H9 (cell line): ENCODE data around the gene ARRDC1. TPM values are rescaled to one million over a fixed set of nuclear protein-coding genes. Genes with fewer than 3 reads are reported as not detected.
A peak's percentile ranks its signal among the peaks of the same experiment; 100 is the strongest.

ENCODE experiments used
- DNase-seq: peaks from one replicate; pipeline ENCODE4 v3.0.0-alpha.2; 2017
- H2AFZ ChIP-seq: one replicate; pipeline ENCODE4 v1.6.1; 2013; ENCODE audit warnings: mild to moderate bottlenecking, low read length, control low read depth, moderate library complexity
- H2AK5ac ChIP-seq: 2 replicates; pipeline ENCODE4 v1.6.1; 2013; ENCODE audit warnings: low read length, control low read depth, mixed read lengths; ENCODE audit not compliant: insufficient read length
- H2BK120ac ChIP-seq: one replicate; pipeline ENCODE4 v1.6.1; 2013; ENCODE audit warnings: low read depth, mild to moderate bottlenecking, low read length, control low read depth, inconsistent platforms; ENCODE audit not compliant: poor library complexity, severe bottlenecking
- H2BK12ac ChIP-seq: 2 replicates; pipeline ENCODE4 v1.6.1; 2013; ENCODE audit warnings: low read length, control low read depth, mixed read lengths, low read depth; ENCODE audit not compliant: insufficient read length
- H2BK15ac ChIP-seq: 2 replicates; pipeline ENCODE4 v1.6.1; 2013; ENCODE audit warnings: low read depth, low read length, control low read depth
- H2BK20ac ChIP-seq: one replicate; pipeline ENCODE4 v1.6.1; 2013; ENCODE audit warnings: low read depth, mild to moderate bottlenecking, low read length, control low read depth, inconsistent platforms; ENCODE audit not compliant: poor library complexity, severe bottlenecking
- H2BK5ac ChIP-seq: 2 replicates; pipeline ENCODE4 v1.6.1; 2013; ENCODE audit warnings: low read length, control low read depth, mixed read lengths; ENCODE audit not compliant: insufficient read length
- H3K14ac ChIP-seq: 2 replicates; pipeline ENCODE4 v1.6.1; 2013; ENCODE audit warnings: low read length, control low read depth; ENCODE audit not compliant: insufficient read depth
- H3K18ac ChIP-seq: 2 replicates; pipeline ENCODE4 v1.6.1; 2013; ENCODE audit warnings: low read depth, mild to moderate bottlenecking, mixed read lengths, low read length, control low read depth; ENCODE audit not compliant: insufficient read length
- H3K23ac ChIP-seq: 2 replicates; pipeline ENCODE4 v1.6.1; 2013; ENCODE audit warnings: low read length, control low read depth, mixed read lengths, low read depth; ENCODE audit not compliant: insufficient read length
- H3K23me2 ChIP-seq: 2 replicates; pipeline ENCODE4 v1.6.1; 2013; ENCODE audit warnings: low read depth, mild to moderate bottlenecking, mixed read lengths, low read length, control low read depth; ENCODE audit not compliant: insufficient read length, poor library complexity, severe bottlenecking
- H3K27ac ChIP-seq: 2 replicates; pipeline ENCODE4 v1.5.1; 2013; ENCODE audit warnings: low read length, control low read depth, mixed read lengths, low read depth; ENCODE audit not compliant: insufficient read length
- H3K27me3 ChIP-seq: 2 replicates; pipeline ENCODE4 v1.6.1; 2013; ENCODE audit warnings: low read length, control low read depth, inconsistent platforms; ENCODE audit not compliant: insufficient read depth
- H3K4ac ChIP-seq: 2 replicates; pipeline ENCODE4 v1.6.1; 2013; ENCODE audit warnings: low read depth, mild to moderate bottlenecking, control low read depth, inconsistent platforms, low read length, moderate library complexity
- H3K4me1 ChIP-seq: 2 replicates; pipeline ENCODE4 v1.6.1; 2013; ENCODE audit warnings: low read length, control low read depth, inconsistent platforms; ENCODE audit not compliant: insufficient read depth
- H3K4me2 ChIP-seq: 2 replicates; pipeline ENCODE4 v1.6.1; 2013; ENCODE audit warnings: low read length, control low read depth, mixed read lengths; ENCODE audit not compliant: insufficient read length, insufficient read depth
- H3K56ac ChIP-seq: 2 replicates; pipeline ENCODE4 v1.6.1; 2013; ENCODE audit warnings: low read depth, mild to moderate bottlenecking, mixed read lengths, low read length, control low read depth; ENCODE audit not compliant: insufficient read length
- H3K79me1 ChIP-seq: 2 replicates; pipeline ENCODE4 v1.6.1; 2013; ENCODE audit warnings: low read depth, mild to moderate bottlenecking, moderate library complexity, low read length, control low read depth, inconsistent platforms; ENCODE audit not compliant: insufficient read depth, poor library complexity, severe bottlenecking
- H3K79me2 ChIP-seq: 2 replicates; pipeline ENCODE4 v1.6.1; 2013; ENCODE audit warnings: low read length, control low read depth, inconsistent platforms; ENCODE audit not compliant: insufficient read depth
- H3K9ac ChIP-seq: 2 replicates; pipeline ENCODE4 v1.6.1; 2013; ENCODE audit warnings: low read length, control low read depth, mixed read lengths; ENCODE audit not compliant: insufficient read length; ENCODE audit errors: extremely low read depth
- H3K9me3 ChIP-seq: one replicate; pipeline ENCODE4 v1.6.1; 2013; ENCODE audit warnings: low read depth, low read length, inconsistent platforms; ENCODE audit not compliant: control insufficient read depth
- H3T11ph ChIP-seq: one replicate; pipeline ENCODE4 v1.6.1; 2013; ENCODE audit warnings: mild to moderate bottlenecking, low read length, control low read depth, inconsistent platforms
- H4K20me1 ChIP-seq: one replicate; pipeline ENCODE4 v1.6.1; 2013; ENCODE audit not compliant: control insufficient read depth, insufficient read length, insufficient read depth
- H4K5ac ChIP-seq: 2 replicates; pipeline ENCODE4 v1.6.1; 2013; ENCODE audit warnings: low read depth, mild to moderate bottlenecking, mixed read lengths, low read length, control low read depth; ENCODE audit not compliant: insufficient read length
- H4K8ac ChIP-seq: replicated peaks from 2 replicates; pipeline ENCODE4 v1.6.1; 2013; ENCODE audit warnings: low read length, control low read depth, mixed read lengths, low read depth; ENCODE audit not compliant: insufficient read length
- H4K91ac ChIP-seq: 2 replicates; pipeline ENCODE4 v1.6.1; 2013; ENCODE audit warnings: low read depth, mild to moderate bottlenecking, moderate library complexity, mixed read lengths, low read length, control low read depth; ENCODE audit not compliant: insufficient read length
- H3K27ac Mint-ChIP-seq, 3 experiments: 2 replicates in 2 of 3; 3 replicates in 1 of 3; pipeline ENCODE4 v1.8.0; 2020 to 2021; ENCODE audit warnings: mixed read lengths in 3 of 3, mild to moderate bottlenecking in 1 of 3, moderate library complexity in 1 of 3
- H3K27me3 Mint-ChIP-seq: 2 replicates; pipeline ENCODE4 v1.8.0; 2021; ENCODE audit warnings: low read depth, mild to moderate bottlenecking, moderate library complexity, mixed read lengths
- H3K36me3 Mint-ChIP-seq, 3 experiments: 2 replicates in 2 of 3; 3 replicates in 1 of 3; pipeline ENCODE4 v1.8.0; 2020 to 2021; ENCODE audit warnings: low read depth in 3 of 3, mixed read lengths in 3 of 3; ENCODE audit not compliant: insufficient read depth in 1 of 3
- H3K4me1 Mint-ChIP-seq, 2 experiments: 2 replicates each; pipeline ENCODE4 v1.8.0; 2020; ENCODE audit warnings: mixed read lengths in 2 of 2
- H3K4me3 Mint-ChIP-seq, 2 experiments: 2 replicates in 1 of 2; 3 replicates in 1 of 2; pipeline ENCODE4 v1.8.0; 2020 to 2021; ENCODE audit warnings: mild to moderate bottlenecking in 2 of 2, mixed read lengths in 2 of 2, moderate library complexity in 1 of 2
- H3K9me3 Mint-ChIP-seq, 2 experiments: 2 replicates in 1 of 2; 3 replicates in 1 of 2; pipeline ENCODE4 v1.8.0; 2020; ENCODE audit warnings: mild to moderate bottlenecking in 2 of 2, mixed read lengths in 2 of 2, moderate library complexity in 1 of 2
- WGBS: extraction: QIAGEN DNeasy Blood & Tissue Kit; methylation state at CpG from one replicate; pipeline ENCODE4 v1.1.7; 2013; ENCODE audit warnings: missing lambda C conversion rate, low lambda C conversion rate, mixed read lengths; ENCODE audit not compliant: insufficient read length; ENCODE audit errors: extremely low coverage; 5-methylcytosine and 5-hydroxymethylcytosine counted together
- total RNA-seq: library from RNA; stranded (reverse); gene quantifications from 2 replicates; pipeline ENCODE4 v1.2.1, GENCODE V29; 2021
- TF ChIP-seq, protein P1 (sequence below): fragments of 200-600 bp; sonication (generic); conservative IDR thresholded peaks from 3 replicates; pipeline ENCODE4 v1.8.0; 2021; ENCODE audit warnings: antibody characterized with exemption, mild to moderate bottlenecking

ARRDC1 gene
- total RNA-seq, 1 experiment from 2014 or later = 34.4 TPM

DNA sequence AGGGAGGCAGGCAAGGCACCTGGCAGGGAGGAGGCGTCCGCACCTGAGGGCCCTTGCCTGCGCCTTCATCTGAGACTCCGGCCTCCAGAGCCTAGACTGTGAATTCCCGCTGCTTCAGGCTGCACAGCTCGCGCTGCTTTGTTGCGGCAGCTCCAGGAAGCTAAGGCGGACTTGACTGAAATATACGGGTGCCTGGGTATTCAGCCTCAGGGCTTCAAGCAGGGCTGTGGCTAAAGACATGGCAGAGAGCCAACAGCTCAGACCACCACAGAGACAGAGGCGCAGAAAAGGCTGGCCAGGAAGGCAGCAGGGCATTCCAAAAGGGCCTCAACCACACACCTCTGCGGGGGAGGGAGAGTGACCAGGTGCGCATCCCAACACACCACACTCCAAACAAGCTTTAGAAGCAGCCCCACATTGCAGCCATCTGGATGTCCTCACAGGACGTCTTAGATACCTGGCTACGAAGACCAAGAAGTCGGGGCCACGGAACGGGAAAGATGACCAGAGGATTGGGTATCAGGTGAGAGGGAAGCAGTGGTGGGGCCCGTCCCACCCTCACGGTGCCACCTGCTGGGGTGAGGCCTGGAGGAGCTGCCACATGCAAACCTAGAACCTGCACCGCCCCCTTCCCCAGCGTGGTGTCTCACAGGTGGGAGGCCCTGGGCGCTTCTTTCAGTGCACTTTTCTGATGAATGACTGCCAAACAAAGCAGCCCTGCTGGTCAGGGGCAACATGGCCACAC, 25.1 kb upstream of the ARRDC1 start:
- Histone ChIP-seq H4K8ac (no peak overlapping the region), H3K23me2 (peaks cover 12% of the 10 kb centered on the region), H3K9me3 (no peaks in the 10 kb centered on the region), H2BK120ac (no peak overlapping the region), H3K18ac (no peak overlapping the region), H3K4me1 (peaks cover 4% of the 10 kb centered on the region; the same call in 1 of the 2 replicates), H3K27ac (no peak overlapping the region), H3K79me1 (peaks cover 8% of the 10 kb centered on the region), H2BK12ac (no peak overlapping the region), H2BK5ac (no peak overlapping the region), H3K9ac (no peak overlapping the region), H3T11ph (no peak overlapping the region), H3K27me3 (no peaks in the 10 kb centered on the region), H3K14ac (no peak overlapping the region; the same call in 1 of the 2 replicates), H4K5ac (no peak overlapping the region), H2BK20ac (no peak overlapping the region), H4K91ac (no peak overlapping the region), H3K23ac (no peak overlapping the region), H2AFZ (no peak overlapping the region), H2BK15ac (no peak overlapping the region), H3K79me2 (peaks cover 10% of the 10 kb centered on the region; the same call in 1 of the 2 replicates), H4K20me1 (no peaks in the 10 kb centered on the region), H3K4me2 (no peak overlapping the region), H2AK5ac (no peak overlapping the region), H3K4ac (no peak overlapping the region), H3K56ac (no peak overlapping the region)
- TF ChIP-seq, protein P1, sequence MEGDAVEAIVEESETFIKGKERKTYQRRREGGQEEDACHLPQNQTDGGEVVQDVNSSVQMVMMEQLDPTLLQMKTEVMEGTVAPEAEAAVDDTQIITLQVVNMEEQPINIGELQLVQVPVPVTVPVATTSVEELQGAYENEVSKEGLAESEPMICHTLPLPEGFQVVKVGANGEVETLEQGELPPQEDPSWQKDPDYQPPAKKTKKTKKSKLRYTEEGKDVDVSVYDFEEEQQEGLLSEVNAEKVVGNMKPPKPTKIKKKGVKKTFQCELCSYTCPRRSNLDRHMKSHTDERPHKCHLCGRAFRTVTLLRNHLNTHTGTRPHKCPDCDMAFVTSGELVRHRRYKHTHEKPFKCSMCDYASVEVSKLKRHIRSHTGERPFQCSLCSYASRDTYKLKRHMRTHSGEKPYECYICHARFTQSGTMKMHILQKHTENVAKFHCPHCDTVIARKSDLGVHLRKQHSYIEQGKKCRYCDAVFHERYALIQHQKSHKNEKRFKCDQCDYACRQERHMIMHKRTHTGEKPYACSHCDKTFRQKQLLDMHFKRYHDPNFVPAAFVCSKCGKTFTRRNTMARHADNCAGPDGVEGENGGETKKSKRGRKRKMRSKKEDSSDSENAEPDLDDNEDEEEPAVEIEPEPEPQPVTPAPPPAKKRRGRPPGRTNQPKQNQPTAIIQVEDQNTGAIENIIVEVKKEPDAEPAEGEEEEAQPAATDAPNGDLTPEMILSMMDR = no peak
- Mint-ChIP-seq H3K27me3 (no peaks in the 10 kb centered on the region), H3K4me1 (peaks cover 29 to 40% of the 10 kb centered on the region in 2 experiments), H3K9me3 (no peaks in the 10 kb centered on the region), H3K36me3 (peaks cover 21 to 72% (median 53%) of the 10 kb centered on the region in 3 experiments), H3K4me3 (no peak overlapping the region), H3K27ac (peak overlapping the region in 2 of 3 experiments; percentile 44 to 69; a peak in 2 of 7 replicates)
- WGBS = no CpG with 5 or more reads among the region's 23 CpGs
- peak; percentile 43 for DNase-seq
